ENCODE data around the gene COX4I2. TPM values are rescaled to one million over a fixed set of nuclear protein-coding genes. Genes with fewer than 3 reads are reported as not detected.

Gene COX4I2
- total and polyA plus RNA-seq, 4 donors, result 0.35 to 0.81 (median 0.59) TPM; not detected in 1

- H3K9ac ChIP-seq (ENCODE audit: low read depth in 1 of 2, low read length in 2 of 2), result no peak overlapping the region
- 88% methylated on average over 6 of the region's 6 CpGs for whole genome bisulfite sequencing
These were observed 55.7 kb downstream of the COX4I2 start for GRCh38 chr20:31693402-31693801.

GRCh38 chr20:31693987-31694661 lies 56.4 kb downstream of the COX4I2 start:
- peaks cover 0 to 7% (median 1%) of the 10 kb centered on the region in 4 donors for H3K36me3 ChIP-seq (ENCODE audit: control insufficient read depth in 4 of 4, insufficient read depth in 3 of 4, low read depth in 1 of 4, low read length in 3 of 4)
- H3K27ac ChIP-seq (ENCODE audit: low read depth in 1 of 2, low read length in 2 of 2), result peak overlapping the region; percentile 74 to 97
- 79% methylated on average over 4 of the region's 4 CpGs for WGBS

More at GRCh38 chr20:31693402-31693801, 55.7 kb downstream of the COX4I2 start:
- Histone ChIP-seq H3K36me3 (ENCODE audit: control insufficient read depth in 4 of 4, insufficient read depth in 3 of 4, low read depth in 1 of 4, low read length in 3 of 4) (peaks cover 0 to 7% (median 1%) of the 10 kb centered on the region in 4 donors), H3K27me3 (ENCODE audit: control insufficient read depth in 4 of 4, insufficient read depth in 4 of 4, low read length in 3 of 4) (no peaks in the 10 kb centered on the region), H3K27ac (ENCODE audit: low read depth in 1 of 2, low read length in 2 of 2) (no peak overlapping the region), H3K9me3 (ENCODE audit: control insufficient read depth in 4 of 4, low read length in 3 of 4) (no peaks in the 10 kb centered on the region), H3K4me3 (ENCODE audit: low read depth in 1 of 3, low read length in 3 of 3) (no peak overlapping the region), H3K4me1 (ENCODE audit: control insufficient read depth in 4 of 4, insufficient read depth in 4 of 4, low read length in 3 of 4) (peaks cover 8 to 25% (median 18%) of the 10 kb centered on the region in 4 donors)
- TF ChIP-seq GABPA (IDR thresholded peaks at IDR 0.05 in 1 of 2, conservative IDR thresholded peaks at IDR 0.05 in 1 of 2) (no peak), HNF4G (IDR thresholded peaks at IDR 0.05) (no peak), REST (IDR thresholded peaks at IDR 0.05) (no peak), FOXA2 (IDR thresholded peaks at IDR 0.05) (no peak)
- no peak for DNase-seq (ENCODE audit: low spot score)

More at GRCh38 chr20:31693987-31694661, 56.4 kb downstream of the COX4I2 start:
- Histone ChIP-seq H3K27me3 (ENCODE audit: control insufficient read depth in 4 of 4, insufficient read depth in 4 of 4, low read length in 3 of 4) (no peaks in the 10 kb centered on the region), H3K4me1 (ENCODE audit: control insufficient read depth in 4 of 4, insufficient read depth in 4 of 4, low read length in 3 of 4) (peaks cover 13 to 32% (median 23%) of the 10 kb centered on the region in 4 donors), H3K4me3 (ENCODE audit: low read depth in 1 of 3, low read length in 3 of 3) (no peak overlapping the region), H3K9ac (ENCODE audit: low read depth in 1 of 2, low read length in 2 of 2) (no peak overlapping the region), H3K9me3 (ENCODE audit: control insufficient read depth in 4 of 4, low read length in 3 of 4) (no peaks in the 10 kb centered on the region)
- no peak for DNase-seq (ENCODE audit: low spot score)
- TF ChIP-seq RXRA (IDR thresholded peaks at IDR 0.05), result no peak
- TF ChIP-seq EGR1 (IDR thresholded peaks at IDR 0.05; ENCODE audit: low read depth in 2 of 2), result no peak
- no peak for TF ChIP-seq CTCF (IDR thresholded peaks at IDR 0.05; ENCODE audit: low read depth, low read length, missing input control)
- TF ChIP-seq FOXA2 (IDR thresholded peaks at IDR 0.05), result no peak

Small RNA genes within 50 kb of the gene (small RNA-seq; reads per million reads assigned to genes)
- not detected for gene MIR3193

Other genes starting within 250 kb of the COX4I2 start
- not detected for gene DEFB119, start 247.3 kb upstream of the COX4I2 start, total RNA-seq
- gene DEFB119, start 247.3 kb upstream of the COX4I2 start, polyA plus RNA-seq, result not detected
- gene DEFB121, start 231.7 kb upstream of the COX4I2 start, total RNA-seq, result not detected
- not detected for gene DEFB121, start 231.7 kb upstream of the COX4I2 start, polyA plus RNA-seq
- not detected for gene DEFB123, start 197.3 kb upstream of the COX4I2 start, total RNA-seq
- not detected for gene DEFB123, start 197.3 kb upstream of the COX4I2 start, polyA plus RNA-seq
- gene DEFB124, start 162.8 kb upstream of the COX4I2 start, total RNA-seq, result not detected
- not detected for gene DEFB124, start 162.8 kb upstream of the COX4I2 start, polyA plus RNA-seq
- under 1 TPM; 0.17 to 0.19 TPM for gene REM1, start 162.6 kb upstream of the COX4I2 start, total RNA-seq
- gene REM1, start 162.6 kb upstream of the COX4I2 start, polyA plus RNA-seq, result under 1 TPM; 0.24 to 0.46 TPM
- 10 to 100 TPM; 57.6 to 96.1 TPM for gene HM13, start 123.5 kb upstream of the COX4I2 start, total RNA-seq
- gene HM13, start 123.5 kb upstream of the COX4I2 start, polyA plus RNA-seq, result 100 to 1,000 TPM; 102 to 210 TPM
- 100 to 1,000 TPM in 1 of 2 donors, 10 to 100 TPM in 1; 46.4 to 117 TPM for gene ID1, start 32.6 kb upstream of the COX4I2 start, total RNA-seq
- gene ID1, start 32.6 kb upstream of the COX4I2 start, polyA plus RNA-seq, result 10 to 100 TPM; 33.9 to 96.1 TPM
- gene BCL2L1, start 85.0 kb downstream of the COX4I2 start, total RNA-seq, result 100 to 1,000 TPM in 1 of 2 donors, 10 to 100 TPM in 1; 48.4 to 124 TPM
- 10 to 100 TPM; 29.7 to 43.7 TPM for gene BCL2L1, start 85.0 kb downstream of the COX4I2 start, polyA plus RNA-seq
- 10 to 100 TPM in 1 of 2 donors, 1 to 10 TPM in 1; 1.3 to 40.8 TPM for gene TPX2, start 101.4 kb downstream of the COX4I2 start, total RNA-seq
- 1 to 10 TPM; 1.1 to 3.6 TPM for gene TPX2, start 101.4 kb downstream of the COX4I2 start, polyA plus RNA-seq
- under 1 TPM in 1 of 2 donors, not detected in 1; 0.19 TPM for gene MYLK2, start 181.4 kb downstream of the COX4I2 start, total RNA-seq
- under 1 TPM in 1 of 2 donors, not detected in 1; 0.08 TPM for gene MYLK2, start 181.4 kb downstream of the COX4I2 start, polyA plus RNA-seq
- gene FOXS1, start 207.7 kb downstream of the COX4I2 start, total RNA-seq, result under 1 TPM; 0.25 to 0.51 TPM
- under 1 TPM; 0.21 to 0.31 TPM for gene FOXS1, start 207.7 kb downstream of the COX4I2 start, polyA plus RNA-seq
- gene DUSP15, start 232.6 kb downstream of the COX4I2 start, total RNA-seq, result under 1 TPM; 0.42 to 0.61 TPM
- gene DUSP15, start 232.6 kb downstream of the COX4I2 start, polyA plus RNA-seq, result under 1 TPM in 1 of 2 donors, not detected in 1; 0.35 TPM
- under 1 TPM in 1 of 2 donors, not detected in 1; 0.08 TPM for gene TTLL9, start 232.7 kb downstream of the COX4I2 start, total RNA-seq
- gene TTLL9, start 232.7 kb downstream of the COX4I2 start, polyA plus RNA-seq, result under 1 TPM in 1 of 2 donors, not detected in 1; 0.06 TPM

Data from liver (tissue), 10 donors.